Measurements from ENCODE around the gene ALDH1B1.
A peak's percentile ranks its signal among the peaks of the same experiment; 100 is the strongest.

Gene ALDH1B1

GRCh38 chr9:38361473-38361850, 31.0 kb upstream of the ALDH1B1 start:
- no peak overlapping the region for H3K14ac ChIP-seq (ENCODE audit: low read length)
- H2AK5ac ChIP-seq (ENCODE audit: low read depth, low read length), result no peak overlapping the region
- no peaks in the 10 kb centered on the region for H3K79me1 ChIP-seq (ENCODE audit: low read depth, low read length)
- no peak overlapping the region for H3K9ac ChIP-seq (ENCODE audit: low read depth, low read length, poor library complexity)
- H3K4me2 ChIP-seq (ENCODE audit: insufficient read depth, low read length, poor library complexity, severe bottlenecking), result no peak overlapping the region
- peaks cover 8 to 14% of the 10 kb centered on the region in 2 donors for H3K4me1 ChIP-seq (ENCODE audit: control insufficient read depth in 2 of 2, insufficient read depth in 1 of 2, low read depth in 1 of 2, low read length in 2 of 2)
- H2BK5ac ChIP-seq (ENCODE audit: low read length), result no peak overlapping the region
- H2BK12ac ChIP-seq (ENCODE audit: low read length), result no peak overlapping the region
- no peak overlapping the region for H2AFZ ChIP-seq (ENCODE audit: low read length)
- H3K36me3 ChIP-seq (replicated peaks in 1 of 2; ENCODE audit: control insufficient read depth in 2 of 2, insufficient read depth in 2 of 2, low read length in 2 of 2), result no peaks in the 10 kb centered on the region
- no peak overlapping the region for H3K4ac ChIP-seq (ENCODE audit: low read length)
- no peak overlapping the region for H2BK15ac ChIP-seq (ENCODE audit: low read length)
- H3K27ac ChIP-seq (replicated peaks; ENCODE audit: low read length), result no peak overlapping the region
- no peak overlapping the region for H3K23ac ChIP-seq (ENCODE audit: low read depth, low read length, poor library complexity)
- H3K18ac ChIP-seq (ENCODE audit: low read length), result peak overlapping the region; percentile 36
- no peak overlapping the region for H4K8ac ChIP-seq (ENCODE audit: low read depth, low read length)
- WGBS, 2 donors (ENCODE audit: extremely low coverage in 2 of 2, insufficient read length in 2 of 2, insufficient replicate concordance in 1 of 2), result no CpG with 5 or more reads among the region's 6 CpGs
- H3K27me3 ChIP-seq (ENCODE audit: control insufficient read depth in 3 of 3, insufficient read depth in 3 of 3, low read depth in 1 of 3, low read length in 3 of 3), result peaks cover 0 to 16% (median 0%) of the 10 kb centered on the region in 3 experiments
- no peak for DNase-seq (ENCODE audit: low spot score)
- H3K4me3 ChIP-seq (ENCODE audit: low read length in 2 of 2), result no peak overlapping the region
- H4K91ac ChIP-seq (ENCODE audit: low read depth, low read length, poor library complexity), result no peak overlapping the region
- H2BK120ac ChIP-seq (ENCODE audit: low read depth, low read length), result no peak overlapping the region
- H3K9me3 ChIP-seq (replicated peaks in 1 of 2; ENCODE audit: control insufficient read depth in 2 of 2, insufficient read depth in 1 of 2, low read depth in 1 of 2, low read length in 2 of 2), result no peaks in the 10 kb centered on the region

GRCh38 chr9:38362852-38363588, 29.5 kb upstream of the ALDH1B1 start:
- H2BK5ac ChIP-seq (ENCODE audit: low read length), result no peak overlapping the region
- no peak overlapping the region for H4K91ac ChIP-seq (ENCODE audit: low read depth, low read length, poor library complexity)
- no peaks in the 10 kb centered on the region for H3K36me3 ChIP-seq (replicated peaks in 1 of 2; ENCODE audit: control insufficient read depth in 2 of 2, insufficient read depth in 2 of 2, low read length in 2 of 2)
- peak overlapping the region; percentile 11 for H2BK15ac ChIP-seq (ENCODE audit: low read length)
- H3K9me3 ChIP-seq (replicated peaks in 1 of 2; ENCODE audit: control insufficient read depth in 2 of 2, insufficient read depth in 1 of 2, low read depth in 1 of 2, low read length in 2 of 2), result no peaks in the 10 kb centered on the region
- H2BK12ac ChIP-seq (ENCODE audit: low read length), result no peak overlapping the region
- H3K4me2 ChIP-seq (ENCODE audit: insufficient read depth, low read length, poor library complexity, severe bottlenecking), result no peak overlapping the region
- peak overlapping the region; percentile 7 for H2BK120ac ChIP-seq (ENCODE audit: low read depth, low read length)
- no peak overlapping the region for H3K27ac ChIP-seq (replicated peaks; ENCODE audit: low read length)
- peak; percentile 52 for DNase-seq (ENCODE audit: low spot score)
- H3K27me3 ChIP-seq (ENCODE audit: control insufficient read depth in 3 of 3, insufficient read depth in 3 of 3, low read depth in 1 of 3, low read length in 3 of 3), result peaks cover 0 to 5% (median 0%) of the 10 kb centered on the region in 3 experiments
- H3K14ac ChIP-seq (ENCODE audit: low read length), result no peak overlapping the region
- H3K79me1 ChIP-seq (ENCODE audit: low read depth, low read length), result no peaks in the 10 kb centered on the region
- H2AK5ac ChIP-seq (ENCODE audit: low read depth, low read length), result peak overlapping the region; percentile 57
- no CpG with 5 or more reads among the region's 21 CpGs for WGBS, 2 donors (ENCODE audit: extremely low coverage in 2 of 2, insufficient read length in 2 of 2, insufficient replicate concordance in 1 of 2)
- peak overlapping the region; percentile 36 for H3K18ac ChIP-seq (ENCODE audit: low read length)
- H3K4me3 ChIP-seq (ENCODE audit: low read length in 2 of 2), result no peak overlapping the region
- H2AFZ ChIP-seq (ENCODE audit: low read length), result no peak overlapping the region
- no peak overlapping the region for H3K23ac ChIP-seq (ENCODE audit: low read depth, low read length, poor library complexity)
- peaks cover 8 to 14% of the 10 kb centered on the region in 2 donors for H3K4me1 ChIP-seq (ENCODE audit: control insufficient read depth in 2 of 2, insufficient read depth in 1 of 2, low read depth in 1 of 2, low read length in 2 of 2)
- H3K4ac ChIP-seq (ENCODE audit: low read length), result no peak overlapping the region
- no peak overlapping the region for H4K8ac ChIP-seq (ENCODE audit: low read depth, low read length)
- H3K9ac ChIP-seq (ENCODE audit: low read depth, low read length, poor library complexity), result no peak overlapping the region

GRCh38 chr9:38363589-38363925, 28.9 kb upstream of the ALDH1B1 start:
- H3K4me3 ChIP-seq (ENCODE audit: low read length in 2 of 2), result no peak overlapping the region
- H3K23ac ChIP-seq (ENCODE audit: low read depth, low read length, poor library complexity), result no peak overlapping the region
- H3K27me3 ChIP-seq (ENCODE audit: control insufficient read depth in 3 of 3, insufficient read depth in 3 of 3, low read depth in 1 of 3, low read length in 3 of 3), result peaks cover 0 to 5% (median 0%) of the 10 kb centered on the region in 3 experiments
- H3K14ac ChIP-seq (ENCODE audit: low read length), result no peak overlapping the region
- no CpG with 5 or more reads among the region's 5 CpGs for WGBS, 2 donors (ENCODE audit: extremely low coverage in 2 of 2, insufficient read length in 2 of 2, insufficient replicate concordance in 1 of 2)
- peak overlapping the region; percentile 36 for H3K18ac ChIP-seq (ENCODE audit: low read length)
- H4K8ac ChIP-seq (ENCODE audit: low read depth, low read length), result no peak overlapping the region
- H3K9me3 ChIP-seq (replicated peaks in 1 of 2; ENCODE audit: control insufficient read depth in 2 of 2, insufficient read depth in 1 of 2, low read depth in 1 of 2, low read length in 2 of 2), result no peaks in the 10 kb centered on the region
- peak overlapping the region; percentile 7 for H2BK120ac ChIP-seq (ENCODE audit: low read depth, low read length)
- no peak overlapping the region for H3K4me2 ChIP-seq (ENCODE audit: insufficient read depth, low read length, poor library complexity, severe bottlenecking)
- no peaks in the 10 kb centered on the region for H3K36me3 ChIP-seq (replicated peaks in 1 of 2; ENCODE audit: control insufficient read depth in 2 of 2, insufficient read depth in 2 of 2, low read length in 2 of 2)
- no peak overlapping the region for H2BK5ac ChIP-seq (ENCODE audit: low read length)
- peak overlapping the region; percentile 4 for H2BK12ac ChIP-seq (ENCODE audit: low read length)
- no peak for DNase-seq (ENCODE audit: low spot score)
- H3K27ac ChIP-seq (replicated peaks; ENCODE audit: low read length), result no peak overlapping the region
- peak overlapping the region; percentile 57 for H2AK5ac ChIP-seq (ENCODE audit: low read depth, low read length)
- H3K79me1 ChIP-seq (ENCODE audit: low read depth, low read length), result no peaks in the 10 kb centered on the region
- no peak overlapping the region for H3K4ac ChIP-seq (ENCODE audit: low read length)
- H4K91ac ChIP-seq (ENCODE audit: low read depth, low read length, poor library complexity), result no peak overlapping the region
- peaks cover 8 to 14% of the 10 kb centered on the region in 2 donors for H3K4me1 ChIP-seq (ENCODE audit: control insufficient read depth in 2 of 2, insufficient read depth in 1 of 2, low read depth in 1 of 2, low read length in 2 of 2)
- peak overlapping the region; percentile 11 for H2BK15ac ChIP-seq (ENCODE audit: low read length)
- no peak overlapping the region for H3K9ac ChIP-seq (ENCODE audit: low read depth, low read length, poor library complexity)
- no peak overlapping the region for H2AFZ ChIP-seq (ENCODE audit: low read length)

- H4K91ac ChIP-seq (ENCODE audit: low read depth, low read length, poor library complexity), result no peak overlapping the region
Observed at GRCh38 chr9:38367898-38368297, 24.6 kb upstream of the ALDH1B1 start.

More at GRCh38 chr9:38367898-38368297, 24.6 kb upstream of the ALDH1B1 start:
- H2BK15ac ChIP-seq (ENCODE audit: low read length), result no peak overlapping the region
- no peaks in the 10 kb centered on the region for H3K4me1 ChIP-seq (ENCODE audit: control insufficient read depth in 2 of 2, insufficient read depth in 1 of 2, low read depth in 1 of 2, low read length in 2 of 2)
- no peak overlapping the region for H3K27ac ChIP-seq (replicated peaks; ENCODE audit: low read length)
- no peak overlapping the region for H3K14ac ChIP-seq (ENCODE audit: low read length)
- no peak overlapping the region for H3K18ac ChIP-seq (ENCODE audit: low read length)
- H3K9me3 ChIP-seq (replicated peaks in 1 of 2; ENCODE audit: control insufficient read depth in 2 of 2, insufficient read depth in 1 of 2, low read depth in 1 of 2, low read length in 2 of 2), result no peaks in the 10 kb centered on the region
- H3K36me3 ChIP-seq (replicated peaks in 1 of 2; ENCODE audit: control insufficient read depth in 2 of 2, insufficient read depth in 2 of 2, low read length in 2 of 2), result no peaks in the 10 kb centered on the region
- no peak overlapping the region for H3K23ac ChIP-seq (ENCODE audit: low read depth, low read length, poor library complexity)
- no peak for DNase-seq (ENCODE audit: low spot score)
- no peaks in the 10 kb centered on the region for H3K79me1 ChIP-seq (ENCODE audit: low read depth, low read length)
- peaks cover 0 to 5% (median 0%) of the 10 kb centered on the region in 3 experiments for H3K27me3 ChIP-seq (ENCODE audit: control insufficient read depth in 3 of 3, insufficient read depth in 3 of 3, low read depth in 1 of 3, low read length in 3 of 3)
- no peak overlapping the region for H2AFZ ChIP-seq (ENCODE audit: low read length)
- H3K4me2 ChIP-seq (ENCODE audit: insufficient read depth, low read length, poor library complexity, severe bottlenecking), result no peak overlapping the region
- no peak overlapping the region for H2BK12ac ChIP-seq (ENCODE audit: low read length)
- no peak overlapping the region for H3K9ac ChIP-seq (ENCODE audit: low read depth, low read length, poor library complexity)
- no peak overlapping the region for H4K8ac ChIP-seq (ENCODE audit: low read depth, low read length)
- H2BK5ac ChIP-seq (ENCODE audit: low read length), result no peak overlapping the region
- no peak overlapping the region for H3K4ac ChIP-seq (ENCODE audit: low read length)
- H2BK120ac ChIP-seq (ENCODE audit: low read depth, low read length), result no peak overlapping the region
- H2AK5ac ChIP-seq (ENCODE audit: low read depth, low read length), result no peak overlapping the region
- H3K4me3 ChIP-seq (ENCODE audit: low read length in 2 of 2), result no peak overlapping the region
